Ishikawa (cell line): ENCODE measurements around the gene SNRPD1.

Experiments used
- CEBPB ChIP-seq: IDR thresholded peaks from 2 replicates; pipeline ENCODE4 v1.6.1; 2012
- CREB1 ChIP-seq: IDR thresholded peaks from 2 replicates; pipeline ENCODE4 v1.6.1; 2012; ENCODE audit warnings: low read depth
- EP300 ChIP-seq: IDR thresholded peaks from 2 replicates; pipeline ENCODE4 v1.6.1; 2012; ENCODE audit warnings: borderline replicate concordance
- FOXM1 ChIP-seq: IDR thresholded peaks from 2 replicates; pipeline ENCODE4 v1.6.1; 2012; ENCODE audit warnings: low read depth, borderline replicate concordance
- MAX ChIP-seq: IDR thresholded peaks from 2 replicates; pipeline ENCODE4 v1.6.1; 2012
- NFIC ChIP-seq: IDR thresholded peaks from 2 replicates; pipeline ENCODE4 v1.6.1; 2012
- RAD21 ChIP-seq: IDR thresholded peaks from 2 replicates; pipeline ENCODE4 v1.6.1; 2012; ENCODE audit warnings: low read depth
- REST ChIP-seq: IDR thresholded peaks from 2 replicates; pipeline ENCODE4 v1.6.1; 2012; ENCODE audit warnings: low read depth, mild to moderate bottlenecking
- TAF1 ChIP-seq: IDR thresholded peaks from 2 replicates; pipeline ENCODE4 v1.6.1; 2012; ENCODE audit warnings: low read depth, mild to moderate bottlenecking
- TCF12 ChIP-seq: IDR thresholded peaks from 2 replicates; pipeline ENCODE4 v1.6.1; 2012; ENCODE audit warnings: low read depth
- TEAD4 ChIP-seq: IDR thresholded peaks from 2 replicates; pipeline ENCODE4 v1.6.1; 2012
- YY1 ChIP-seq: IDR thresholded peaks from 2 replicates; pipeline ENCODE4 v1.6.1; 2012; ENCODE audit warnings: low read depth
- ZBTB7A ChIP-seq: IDR thresholded peaks from 2 replicates; pipeline ENCODE4 v1.6.1; 2012; ENCODE audit warnings: low read depth
- TF ChIP-seq, protein P1 (sequence below): IDR thresholded peaks from 2 replicates; pipeline ENCODE4 v1.6.1; 2012

- no peak for TF ChIP-seq MAX
- no peak for TF ChIP-seq EP300
- no peak for TF ChIP-seq NFIC
- no peak for TF ChIP-seq TAF1
- TF ChIP-seq FOXM1, result no peak
- TF ChIP-seq YY1, result no peak
- no peak for TF ChIP-seq REST
- TF ChIP-seq CEBPB, result no peak
- TF ChIP-seq ZBTB7A, result no peak
- no peak for TF ChIP-seq TEAD4
- TF ChIP-seq, protein P1, sequence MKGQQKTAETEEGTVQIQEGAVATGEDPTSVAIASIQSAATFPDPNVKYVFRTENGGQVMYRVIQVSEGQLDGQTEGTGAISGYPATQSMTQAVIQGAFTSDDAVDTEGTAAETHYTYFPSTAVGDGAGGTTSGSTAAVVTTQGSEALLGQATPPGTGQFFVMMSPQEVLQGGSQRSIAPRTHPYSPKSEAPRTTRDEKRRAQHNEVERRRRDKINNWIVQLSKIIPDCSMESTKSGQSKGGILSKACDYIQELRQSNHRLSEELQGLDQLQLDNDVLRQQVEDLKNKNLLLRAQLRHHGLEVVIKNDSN, result no peak
- TF ChIP-seq TCF12, result no peak
- no peak for TF ChIP-seq CREB1
- no peak for TF ChIP-seq RAD21
Measured at GRCh38 chr18:21602299-21602587, 9.9 kb upstream of the SNRPD1 start.
